NB4 (cell line): ENCODE results near the gene BBC3.

Experiments
- DNase-seq: peaks from one replicate; pipeline ENCODE4 v3.0.0; 2010; ENCODE audit warnings: low read depth
- H3K4me3 ChIP-seq: one replicate; pipeline ENCODE4 v1.5.1; 2011; ENCODE audit warnings: mild to moderate bottlenecking, low read depth, low read length, moderate library complexity
- CTCF ChIP-seq: IDR thresholded peaks from one replicate; pipeline ENCODE4 v1.5.1; 2012; ENCODE audit warnings: low read depth, low read length
- MAX ChIP-seq: IDR thresholded peaks from 2 replicates; pipeline ENCODE4 v1.6.1; 2011; ENCODE audit warnings: low read depth, low read length
- MYC ChIP-seq: IDR thresholded peaks from 2 replicates; pipeline ENCODE4 v1.6.1; 2011; ENCODE audit warnings: low read depth, low read length
- POLR2A ChIP-seq: IDR thresholded peaks from 2 replicates; pipeline ENCODE4 v1.6.1; 2011; ENCODE audit warnings: mild to moderate bottlenecking; ENCODE audit not compliant: insufficient read length; ENCODE audit errors: extremely low read depth

BBC3 gene

GRCh38 chr19:47188507-47189033, 42.4 kb downstream of the BBC3 start:
- no peak for DNase-seq
- TF ChIP-seq CTCF: no peak
- TF ChIP-seq POLR2A: no peak
- TF ChIP-seq MYC: no peak
- TF ChIP-seq MAX: no peak
- no peak overlapping the region for H3K4me3 ChIP-seq

- TF ChIP-seq MYC (no peak), CTCF (no peak), MAX (no peak), POLR2A (no peak)
- no peak for DNase-seq
- H3K4me3 ChIP-seq: no peak overlapping the region
Observed at GRCh38 chr19:47187797-47188196, 43.2 kb downstream of the BBC3 start.

- no peak for DNase-seq
- no peak overlapping the region for H3K4me3 ChIP-seq
- no peak for TF ChIP-seq CTCF
- no peak for TF ChIP-seq MYC
- no peak for TF ChIP-seq POLR2A
- TF ChIP-seq MAX: no peak
Observed at GRCh38 chr19:47187335-47187655, 43.7 kb downstream of the BBC3 start.

GRCh38 chr19:47186446-47187334, 44.3 kb downstream of the BBC3 start:
- no peak for DNase-seq
- no peak overlapping the region for H3K4me3 ChIP-seq
- TF ChIP-seq POLR2A: no peak
- TF ChIP-seq MYC: no peak
- no peak for TF ChIP-seq MAX
- no peak for TF ChIP-seq CTCF

GRCh38 chr19:47183601-47184000, 47.4 kb downstream of the BBC3 start:
- H3K4me3 ChIP-seq: no peak overlapping the region
- no peak for DNase-seq
- TF ChIP-seq MAX (no peak), POLR2A (no peak), MYC (no peak), CTCF (no peak)
